ENCODE results near the gene PCYOX1L.

Gene PCYOX1L

GRCh38 chr5:149340920-149341319 is 16.9 kb upstream of the PCYOX1L start:
- no peak for DNase-seq

- no peak for DNase-seq
Observed at GRCh38 chr5:149341876-149342275, 16.0 kb upstream of the PCYOX1L start.

GRCh38 chr5:149344151-149344550 is 13.7 kb upstream of the PCYOX1L start:
- no peak for DNase-seq

- DNase-seq: peak; percentile 97
Observed at GRCh38 chr5:149345147-149345891, 12.5 kb upstream of the PCYOX1L start, which contains the start of gene GRPEL2. GRPEL2 (plus strand) TSS chr5:149345499; CDS start chr5:149345540, 41 bp downstream.

GRCh38 chr5:149345892-149346222 is 12.0 kb upstream of the PCYOX1L start:
- DNase-seq: peak; percentile 46

- DNase-seq: no peak
Observed at GRCh38 chr5:149348518-149348917, 9.3 kb upstream of the PCYOX1L start.

- DNase-seq: no peak
Observed at GRCh38 chr5:149349382-149349781, 8.5 kb upstream of the PCYOX1L start.

GRCh38 chr5:149352169-149352568 is 5.7 kb upstream of the PCYOX1L start:
- DNase-seq: no peak

- no peak for DNase-seq
Observed at GRCh38 chr5:149353911-149354310, 3.9 kb upstream of the PCYOX1L start.

- DNase-seq: no peak
Observed at GRCh38 chr5:149355688-149356087, 2.2 kb upstream of the PCYOX1L start.

- no peak for DNase-seq
Observed at GRCh38 chr5:149356391-149356790, 1.5 kb upstream of the PCYOX1L start.

- DNase-seq: no peak
Observed at GRCh38 chr5:149358294-149358651, 427 bp downstream of the PCYOX1L start.

GRCh38 chr5:149358868-149359495 is 1.1 kb downstream of the PCYOX1L start:
- peak; percentile 37 for DNase-seq

GRCh38 chr5:149360272-149360671 is 2.4 kb downstream of the PCYOX1L start:
- DNase-seq: no peak

- no peak for DNase-seq
Observed at GRCh38 chr5:149362541-149362940, 4.7 kb downstream of the PCYOX1L start.

GRCh38 chr5:149363358-149363757 is 5.5 kb downstream of the PCYOX1L start:
- DNase-seq: no peak

- no peak for DNase-seq
Observed at GRCh38 chr5:149363936-149364335, 6.1 kb downstream of the PCYOX1L start.

- no peak for DNase-seq
Observed at GRCh38 chr5:149364719-149365118, 6.9 kb downstream of the PCYOX1L start.

- DNase-seq: no peak
Observed at GRCh38 chr5:149365418-149365817, 7.6 kb downstream of the PCYOX1L start.

GRCh38 chr5:149366169-149366729 is 8.4 kb downstream of the PCYOX1L start:
- no peak for DNase-seq

GRCh38 chr5:149367249-149367971 is 9.6 kb downstream of the PCYOX1L start:
- DNase-seq: peak; percentile 74

GRCh38 chr5:149367972-149368645 is 10.3 kb downstream of the PCYOX1L start:
- DNase-seq: no peak

GRCh38 chr5:149370878-149371277 is 13.0 kb downstream of the PCYOX1L start:
- no peak for DNase-seq
